Progenitor cell of endocrine pancreas (in vitro differentiated cells): ENCODE data around the gene HOXD11. TPM values are rescaled to one million over a fixed set of nuclear protein-coding genes. Genes with fewer than 3 reads are reported as not detected.
A peak's percentile ranks its signal among the peaks of the same experiment; 100 is the strongest.

Experiments
- DNase-seq: peaks from one replicate; pipeline ENCODE4 v3.0.0; 2021; ENCODE audit warnings: low spot score; ENCODE audit not compliant: unreplicated experiment
- H3K27ac Mint-ChIP-seq: 2 replicates; pipeline ENCODE4 v1.8.0; 2021; ENCODE audit warnings: mild to moderate bottlenecking, moderate library complexity, mixed read lengths
- H3K27me3 Mint-ChIP-seq: 2 replicates; pipeline ENCODE4 v1.8.0; 2021; ENCODE audit warnings: mixed read lengths
- H3K36me3 Mint-ChIP-seq: 2 replicates; pipeline ENCODE4 v1.8.0; 2022; ENCODE audit warnings: mixed read lengths; ENCODE audit not compliant: insufficient read depth
- H3K4me1 Mint-ChIP-seq: 2 replicates; pipeline ENCODE4 v1.8.0; 2021; ENCODE audit warnings: low read depth, mixed read lengths
- H3K4me3 Mint-ChIP-seq: 2 replicates; pipeline ENCODE4 v1.8.0; 2021; ENCODE audit warnings: low read depth, mild to moderate bottlenecking, moderate library complexity, mixed read lengths
- H3K9me3 Mint-ChIP-seq: 2 replicates; pipeline ENCODE4 v1.8.0; 2021; ENCODE audit warnings: low read depth, mixed read lengths
- CTCF ChIP-seq: fragments of 200-600 bp; sonication (generic); IDR thresholded peaks from one replicate; pipeline ENCODE4 v1.5.0; 2021; ENCODE audit warnings: antibody characterized with exemption, mild to moderate bottlenecking; ENCODE audit not compliant: unreplicated experiment
- long read RNA-seq: library from polyadenylated mRNA; unstranded; transcript quantifications from one replicate; pipeline ENCODE4 v2.0.0, GENCODE V29; 2020
- total RNA-seq: library from RNA; stranded (reverse); gene quantifications from 2 replicates; pipeline ENCODE4 v1.2.1, GENCODE V29; 2021

HOXD11 gene
- not detected in 2 replicates for total RNA-seq
- long read RNA-seq, result 0 reads

- TF ChIP-seq CTCF, result no peak
- peak within 1 kb of the TSS; percentile 1 for H3K4me3 Mint-ChIP-seq
- H3K36me3 Mint-ChIP-seq, result no peaks in the 10 kb centered on the region
- H3K27me3 Mint-ChIP-seq, result peaks cover 90% of the 10 kb centered on the region
- H3K27ac Mint-ChIP-seq, result peak within 1 kb of the TSS; percentile 71
- no peaks in the 10 kb centered on the region for H3K9me3 Mint-ChIP-seq
- H3K4me1 Mint-ChIP-seq, result peaks cover 3% of the 10 kb centered on the region
- DNase-seq, result no peak
Measured at GRCh38 chr2:176106581-176107539, at the start of gene HOXD11. HOXD11 (plus strand) TSS chr2:176107280; CDS start chr2:176107356, 76 bp downstream.

- no peak overlapping the region for H3K27ac Mint-ChIP-seq
- no peak for DNase-seq
- H3K4me1 Mint-ChIP-seq, result peaks cover 8% of the 10 kb centered on the region
- no peaks in the 10 kb centered on the region for H3K36me3 Mint-ChIP-seq
- H3K27me3 Mint-ChIP-seq, result peaks cover 76% of the 10 kb centered on the region
- H3K9me3 Mint-ChIP-seq, result no peaks in the 10 kb centered on the region
- no peak for TF ChIP-seq CTCF
- no peak overlapping the region for H3K4me3 Mint-ChIP-seq
Measured at GRCh38 chr2:176063958-176064357, 43.1 kb upstream of the HOXD11 start.

GRCh38 chr2:176066645-176067588 lies 40.2 kb upstream of the HOXD11 start:
- no peak for DNase-seq
- Mint-ChIP-seq H3K36me3 (no peaks in the 10 kb centered on the region), H3K27ac (no peak overlapping the region), H3K27me3 (peaks cover 89% of the 10 kb centered on the region), H3K4me1 (peaks cover 8% of the 10 kb centered on the region), H3K9me3 (no peaks in the 10 kb centered on the region), H3K4me3 (peak overlapping the region; percentile 24)
- no peak for TF ChIP-seq CTCF

GRCh38 chr2:176067589-176068418 lies 39.3 kb upstream of the HOXD11 start:
- Mint-ChIP-seq H3K27me3 (peaks cover 91% of the 10 kb centered on the region), H3K36me3 (no peaks in the 10 kb centered on the region), H3K4me1 (peaks cover 2% of the 10 kb centered on the region), H3K4me3 (no peak overlapping the region), H3K9me3 (no peaks in the 10 kb centered on the region), H3K27ac (peak overlapping the region; percentile 62)
- TF ChIP-seq CTCF, result no peak
- DNase-seq, result no peak
